T1000 (cell line): ENCODE data around the gene ENG.
"Not testable (repeated sequence)": the region's sequence is repeated elsewhere in the genome, so short reads cannot be mapped to it uniquely, and the experiment has no call there.

Experiments
- DNase-seq: peaks from one replicate; lab custom pipeline; 2025; ENCODE audit warnings: mixed read lengths; lab: John Stamatoyannopoulos, UW

ENG gene

GRCh38 chr9:127863191-127863621, 8.7 kb upstream of the ENG start:
- DNase-seq, result no peak

DNA sequence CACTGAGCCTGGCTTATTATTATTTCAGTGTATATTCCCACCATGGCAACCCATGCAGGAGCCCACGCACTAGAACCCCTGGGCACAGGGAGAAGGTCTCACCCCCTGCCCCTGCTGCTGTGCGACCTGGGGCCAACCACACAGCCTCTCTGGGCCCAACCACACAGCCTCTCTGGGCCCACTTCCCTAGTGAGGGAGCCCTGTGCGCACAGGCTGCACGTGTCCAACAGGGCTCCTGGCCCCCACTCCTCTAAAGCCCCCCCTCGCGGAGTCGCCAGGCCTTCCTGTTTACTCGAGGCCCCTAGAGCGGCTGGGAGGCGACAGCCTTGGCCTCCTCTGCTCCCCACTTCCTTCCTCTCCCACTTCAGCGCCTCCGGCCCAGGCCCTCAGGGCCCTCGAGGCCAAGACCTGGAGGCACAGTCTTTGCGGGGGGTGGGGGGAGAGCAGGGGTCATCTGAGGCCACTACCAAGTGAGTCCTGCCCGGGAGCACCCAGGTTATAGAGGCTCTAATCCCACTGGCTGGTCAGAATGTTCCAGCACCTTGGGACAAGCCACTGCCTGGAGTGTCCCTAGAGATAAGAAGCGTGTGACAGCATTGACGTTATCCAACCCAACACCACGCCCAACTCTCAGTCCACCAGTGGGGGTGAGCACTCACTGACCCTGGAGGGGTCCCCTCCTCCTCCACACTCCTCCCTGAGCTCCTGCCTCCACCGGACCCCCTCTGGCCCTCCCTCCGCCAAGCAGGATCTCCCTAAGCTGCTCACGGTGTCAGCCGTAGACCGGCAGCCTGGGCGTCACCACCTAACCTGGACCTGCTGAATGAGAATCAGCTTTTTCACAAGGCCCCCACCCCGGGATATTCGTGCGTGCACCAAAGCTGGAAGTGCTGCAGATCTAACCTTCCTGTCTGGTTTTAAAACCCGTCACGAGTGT, 7.9 kb upstream of the ENG start:
- no peak for DNase-seq

- no peak for DNase-seq
These were observed 6.3 kb upstream of the ENG start for GRCh38 chr9:127860779-127861178.

DNA sequence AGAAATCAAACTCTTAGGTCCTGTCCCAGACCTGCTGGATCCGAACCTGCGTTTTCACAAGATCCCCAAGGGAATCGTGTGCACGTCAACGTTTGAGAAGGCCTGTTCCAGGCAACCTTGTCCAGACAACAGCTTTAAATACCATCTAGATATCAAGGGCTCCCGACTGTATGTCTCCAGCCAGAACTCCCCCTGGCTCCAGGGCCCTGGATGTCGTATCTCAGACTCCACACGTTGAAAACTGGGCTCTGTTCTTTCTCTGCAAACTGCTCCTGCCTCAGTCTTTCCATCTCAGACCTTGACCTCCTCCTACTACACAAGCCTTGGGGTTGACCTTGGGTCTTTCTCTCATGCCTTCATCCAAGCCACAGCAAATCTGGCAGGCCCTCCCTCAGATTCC, 5.8 kb upstream of the ENG start:
- no peak for DNase-seq

DNA sequence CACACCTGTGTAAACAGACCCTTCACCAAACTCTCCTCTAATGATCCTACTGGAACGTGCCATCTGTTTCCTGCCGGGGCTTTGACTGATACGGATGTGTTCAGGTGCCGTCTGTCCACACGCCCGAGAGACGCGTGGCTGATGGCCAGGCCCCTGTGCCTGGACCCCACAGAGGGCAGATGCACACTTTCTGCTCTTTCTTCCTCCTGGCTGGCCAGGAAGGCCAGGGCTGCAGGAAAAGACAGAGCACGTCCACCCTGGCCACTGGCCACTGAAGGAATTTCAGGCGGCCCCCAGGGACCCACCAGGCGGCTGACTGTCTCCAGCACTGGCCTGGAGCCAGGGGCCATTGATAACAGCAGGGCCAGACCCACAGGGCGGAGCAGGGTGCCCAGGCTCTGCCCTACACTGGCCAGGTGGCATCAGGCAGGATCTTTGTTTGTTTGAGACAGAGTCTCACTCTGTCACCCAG, 3.6 kb upstream of the ENG start:
- DNase-seq, result no peak

DNA sequence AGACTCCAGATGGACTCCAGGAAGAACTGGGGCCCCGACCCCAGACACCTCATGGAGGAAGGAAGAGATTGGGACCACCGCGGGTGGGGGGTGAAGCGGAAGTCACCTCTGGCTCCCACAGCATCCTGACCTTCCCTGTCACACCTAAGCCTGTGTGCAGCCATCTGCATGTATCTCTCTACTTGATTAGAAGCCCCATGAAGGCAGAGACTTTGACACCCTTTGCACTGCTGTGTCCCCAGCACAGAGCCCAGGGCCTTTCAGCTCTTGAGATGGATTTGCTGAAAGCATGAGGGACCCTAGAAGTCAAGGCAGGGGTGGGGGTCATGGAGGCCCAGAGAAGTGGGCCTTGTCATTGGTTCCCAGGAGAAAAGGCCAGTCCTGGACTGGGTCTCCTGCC, 2.8 kb upstream of the ENG start:
- DNase-seq, result no peak

DNA sequence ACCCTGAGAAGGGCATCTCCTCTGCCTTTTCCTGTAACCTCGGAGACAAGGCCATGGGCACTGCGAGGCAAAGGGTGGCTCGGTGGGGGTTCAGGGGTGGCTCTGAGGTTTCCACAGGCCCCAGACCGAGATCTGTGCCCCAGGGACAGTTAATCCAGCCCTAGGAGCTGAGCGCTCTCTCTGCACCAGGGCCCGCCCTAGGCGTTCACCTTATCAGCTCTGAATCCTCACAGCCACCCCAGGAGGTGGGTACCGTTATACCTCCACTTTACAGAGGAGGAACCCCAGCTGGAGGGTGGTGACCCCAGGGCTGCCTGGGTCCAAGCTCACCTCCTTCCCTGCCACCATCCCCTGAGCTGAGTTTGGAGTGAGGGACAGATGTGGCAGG, 2.3 kb upstream of the ENG start:
- no peak for DNase-seq

DNA sequence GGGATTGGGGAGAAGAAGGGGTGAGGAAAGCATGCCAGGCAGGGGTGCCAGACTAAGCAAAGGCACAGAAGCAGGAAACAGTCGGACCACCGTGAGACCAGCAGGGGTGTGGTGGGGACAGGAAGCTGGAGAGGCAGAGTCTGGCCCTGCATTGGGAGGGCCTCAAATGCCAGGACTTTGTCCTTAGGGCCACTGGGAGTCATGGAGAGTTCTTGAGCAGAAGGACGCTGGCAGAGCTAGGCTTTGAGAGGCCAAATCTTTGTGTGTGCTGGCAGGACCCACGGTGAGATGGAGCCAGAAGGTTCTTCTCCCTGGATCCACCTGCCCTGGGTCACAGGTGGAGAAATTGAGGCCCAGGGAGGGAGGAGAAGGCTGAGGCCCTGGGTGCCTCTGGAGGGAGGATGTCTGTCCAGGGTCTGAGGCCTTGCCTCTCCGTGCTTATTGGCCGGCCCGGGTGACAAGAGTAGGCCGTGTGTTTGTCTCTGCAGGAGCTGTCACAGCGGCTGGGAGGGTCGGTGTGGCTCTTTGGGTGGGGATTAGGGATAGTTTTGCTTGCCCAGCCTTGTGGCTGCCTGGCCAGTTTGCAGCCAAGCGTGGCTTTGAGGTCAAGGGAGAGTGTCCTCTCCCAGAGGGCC, 1.8 kb upstream of the ENG start:
- DNase-seq, result no peak

DNA sequence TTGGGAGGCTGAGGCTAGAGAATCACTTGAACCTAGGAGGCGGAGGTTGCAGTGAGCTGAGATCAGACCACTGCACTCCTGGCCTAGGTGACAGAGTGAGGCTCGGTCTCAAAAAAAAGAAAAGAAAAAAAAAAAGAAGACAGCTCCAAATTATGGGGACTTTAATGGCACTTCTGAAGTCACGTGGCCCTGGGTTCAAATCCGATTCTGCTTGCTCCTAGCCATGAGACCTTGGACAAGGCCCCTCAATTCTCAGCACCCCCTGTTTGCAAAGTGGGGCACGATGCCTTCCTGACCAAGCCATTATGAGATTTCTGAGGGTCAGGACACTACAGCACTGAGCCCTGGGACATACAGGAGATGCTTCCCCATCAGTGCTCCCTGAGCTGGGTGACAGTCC, 1.1 kb upstream of the ENG start:
- DNase-seq, result no peak

GRCh38 chr9:127854960-127855359, 502 bp upstream of the ENG start:
- DNase-seq, result no peak

DNA sequence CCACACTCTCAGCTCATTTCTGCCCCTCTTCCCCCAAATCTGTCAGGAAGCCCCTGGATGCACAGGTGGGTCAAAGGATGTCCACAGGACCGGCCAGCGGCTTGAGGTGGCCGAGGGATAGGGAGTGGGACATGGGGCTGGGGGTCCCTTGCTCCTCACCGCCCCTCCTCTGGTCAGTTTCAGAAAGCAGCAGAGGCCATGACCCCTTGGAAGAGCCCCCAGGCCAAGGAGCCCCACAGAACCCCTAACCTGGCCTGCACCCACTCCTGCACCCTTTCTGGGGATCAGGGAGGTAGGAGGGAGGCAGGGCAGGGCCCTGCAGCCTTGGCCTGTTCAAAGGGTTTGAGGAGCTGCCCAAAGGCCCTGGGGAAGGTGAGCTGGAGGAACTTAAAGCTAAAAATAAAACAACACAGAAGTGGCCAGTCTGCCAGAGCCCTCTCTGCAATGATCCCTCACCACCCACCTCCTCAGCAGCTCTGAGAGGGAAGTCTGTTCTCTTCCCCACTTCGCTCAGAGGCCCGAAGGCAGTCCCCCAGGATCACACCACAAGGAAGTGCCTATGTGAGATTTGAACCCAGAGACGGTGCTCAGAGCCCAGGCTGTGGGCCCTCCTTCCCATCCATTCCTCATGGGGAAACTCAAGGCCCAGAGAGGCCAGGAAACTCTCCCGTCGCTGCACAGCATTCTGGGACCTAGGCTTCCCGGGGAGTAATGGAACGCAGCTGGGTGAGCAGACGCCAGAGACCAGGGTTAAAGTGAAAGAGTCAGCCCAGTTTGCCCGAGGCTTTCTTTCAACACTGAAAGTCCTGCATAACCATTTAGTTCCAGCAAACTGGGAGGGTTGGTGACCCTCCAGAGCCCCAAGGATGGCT, 910 bp downstream of the ENG start:
- no peak for DNase-seq

- DNase-seq, result no peak
These were observed 1.6 kb downstream of the ENG start for GRCh38 chr9:127852829-127853228.

GRCh38 chr9:127850286-127850830, 4.1 kb downstream of the ENG start:
- DNase-seq, result no peak

DNA sequence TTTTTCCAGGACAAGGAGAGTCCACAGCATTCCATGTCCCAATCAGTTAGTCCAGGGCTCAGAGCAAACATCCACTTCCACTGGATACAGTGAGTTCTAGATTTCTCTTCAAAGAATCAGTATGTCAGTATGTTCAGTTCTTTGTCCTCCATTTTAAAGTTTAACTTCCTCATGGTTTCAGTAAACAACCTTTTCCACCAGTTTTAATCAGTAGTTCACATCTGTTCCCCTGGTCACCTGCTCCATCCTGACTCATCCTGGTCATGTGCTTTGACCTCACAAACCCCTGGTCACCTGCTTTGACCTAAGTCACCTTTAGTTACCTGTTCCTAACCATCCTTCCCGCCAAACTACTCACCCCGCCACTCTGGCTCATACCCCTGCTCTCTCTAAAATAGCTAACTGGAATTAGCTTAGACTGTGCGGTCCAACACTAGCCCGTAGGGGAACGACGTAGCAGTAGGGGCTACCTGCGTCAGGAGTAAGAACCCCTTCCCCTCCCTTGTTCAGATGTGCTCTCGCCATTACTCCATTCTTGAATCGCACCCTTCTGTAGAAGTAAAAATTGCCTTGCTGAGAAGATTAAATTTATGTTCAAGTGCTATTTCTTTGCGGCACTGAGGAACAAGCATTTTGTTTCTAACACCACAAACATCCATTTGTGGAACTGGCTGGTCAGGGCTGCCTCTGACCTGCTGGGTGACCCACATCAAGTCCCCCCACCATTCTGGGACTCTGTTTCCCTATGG, 5.5 kb downstream of the ENG start:
- DNase-seq, result no peak

- no peak for DNase-seq
These were observed 6.4 kb downstream of the ENG start for GRCh38 chr9:127847833-127848755.

DNA sequence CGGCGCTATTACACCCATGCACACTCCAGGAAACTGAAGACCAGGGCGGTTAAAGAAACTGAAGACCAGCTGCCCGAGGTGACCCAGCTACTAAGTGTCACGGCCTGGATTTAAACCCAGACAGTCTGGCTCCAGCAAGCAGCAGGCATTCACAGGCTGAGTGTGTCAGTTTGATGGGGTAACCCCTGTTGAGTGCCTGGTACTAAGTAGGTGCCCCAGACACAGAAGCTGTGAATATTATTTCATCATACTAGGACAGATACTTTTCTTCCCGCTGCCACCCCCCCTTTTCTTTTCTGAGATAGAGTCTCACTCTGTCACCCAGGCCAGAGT, 7.3 kb downstream of the ENG start:
- DNase-seq, result no peak

DNA sequence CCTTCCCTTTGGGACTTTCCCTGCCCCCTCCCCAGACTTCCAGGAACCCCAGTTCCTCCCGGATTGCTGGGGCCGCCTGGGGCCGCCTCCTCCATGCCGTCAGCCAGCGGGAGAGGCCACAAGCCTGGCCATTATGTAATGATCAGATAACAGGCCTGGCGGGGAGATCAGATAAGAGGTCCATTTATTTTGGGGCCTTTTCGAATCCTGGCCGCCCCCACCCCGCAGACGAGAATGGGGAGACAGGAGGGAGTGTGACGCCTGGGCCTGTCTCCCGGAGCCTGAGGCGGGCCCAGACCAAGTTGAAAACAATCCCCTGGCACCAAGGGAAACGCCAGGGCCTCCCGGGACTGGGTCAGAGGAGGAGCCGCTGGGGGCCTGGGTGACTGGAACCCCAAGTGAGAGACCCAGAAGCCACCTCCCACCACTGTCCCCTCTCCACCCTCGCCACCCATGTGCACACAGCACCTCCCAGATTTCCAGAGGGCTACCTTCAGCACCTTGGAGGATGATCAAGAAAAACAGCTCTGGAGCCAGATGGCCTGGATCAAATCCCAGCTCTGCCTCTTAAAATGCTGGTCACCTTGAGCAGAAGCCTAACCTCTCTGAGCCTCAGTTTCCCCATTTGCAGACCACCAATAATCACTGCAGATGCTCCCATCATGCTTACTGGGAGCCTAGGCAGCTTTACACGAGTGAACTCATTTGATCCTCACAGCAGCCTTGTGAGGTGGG, 7.8 kb downstream of the ENG start:
- DNase-seq, result no peak

GRCh38 chr9:127845619-127846018, 8.8 kb downstream of the ENG start:
- not testable (repeated sequence) for DNase-seq

- DNase-seq, result no peak
These were observed 9.6 kb downstream of the ENG start for GRCh38 chr9:127844821-127845359.
